Measurements from ENCODE around the gene SRXN1. TPM values are rescaled to one million over a fixed set of nuclear protein-coding genes. Genes with fewer than 3 reads are reported as not detected.

The SRXN1 gene
- total RNA-seq, 4 donors from 2014 or later, result 36.9 to 57.1 (median 38.0) TPM

- H3K4me1 ChIP-seq, result peaks cover 0 to 18% (median 10%) of the 10 kb centered on the region in 3 donors
- H3K27me3 ChIP-seq, result peaks cover 92% of the 10 kb centered on the region
- no peak overlapping the region for H3K4me3 ChIP-seq
- no peak for TF ChIP-seq EP300 (IDR thresholded peaks at IDR 0.05)
- H3K27ac ChIP-seq, result no peak overlapping the region
- ATAC-seq, result no peak
- H3K9me3 ChIP-seq, result no peaks in the 10 kb centered on the region
- 72 to 83% methylated on average over 1 to 2 of the region's 9 CpGs for WGBS, 2 donors (ENCODE audit: low coverage in 1 of 2)
- no peaks in the 10 kb centered on the region for H3K36me3 ChIP-seq
These were observed 18.4 kb upstream of the SRXN1 start for GRCh38 chr20:671252-672030.

DNA sequence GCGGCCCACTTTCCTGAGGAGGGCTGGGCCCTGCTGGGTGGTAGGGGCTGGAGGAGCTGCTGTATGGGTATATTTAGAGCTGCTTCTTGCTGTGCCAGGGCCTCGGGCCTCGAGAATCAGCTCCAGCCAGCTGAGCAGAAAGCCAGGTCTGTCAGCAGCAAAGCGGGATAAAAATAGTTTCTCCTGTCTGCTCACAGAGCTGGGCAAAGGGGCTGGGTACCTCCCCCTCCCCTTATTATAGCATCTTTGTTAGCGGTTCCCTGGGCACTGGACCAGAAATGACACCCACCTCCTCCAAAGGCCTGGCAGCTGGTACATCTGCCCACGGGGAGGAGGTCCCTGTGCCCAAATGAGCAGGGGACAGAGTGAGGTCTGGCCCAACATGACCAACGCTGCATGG, 16.6 kb upstream of the SRXN1 start:
- H3K4me1 ChIP-seq, result no peaks in the 10 kb centered on the region
- H3K36me3 ChIP-seq, result no peaks in the 10 kb centered on the region
- H3K9me3 ChIP-seq, result no peaks in the 10 kb centered on the region
- H3K27me3 ChIP-seq, result peaks cover 100% of the 10 kb centered on the region
- H3K27ac ChIP-seq, result no peak overlapping the region
- WGBS, 2 donors (ENCODE audit: low coverage in 1 of 2), result 53% methylated on average over 3 of the region's 7 CpGs; no CpG with 5 or more reads in 1 of the 2 donors
- H3K4me3 ChIP-seq, result no peak overlapping the region
- no peak for ATAC-seq
- TF ChIP-seq POLR2AphosphoS5 (IDR thresholded peaks at IDR 0.05) (no peak), CTCF (IDR thresholded peaks at IDR 0.05) (no peak), POLR2A (IDR thresholded peaks at IDR 0.05) (no peak), EP300 (IDR thresholded peaks at IDR 0.05) (no peak)

DNA sequence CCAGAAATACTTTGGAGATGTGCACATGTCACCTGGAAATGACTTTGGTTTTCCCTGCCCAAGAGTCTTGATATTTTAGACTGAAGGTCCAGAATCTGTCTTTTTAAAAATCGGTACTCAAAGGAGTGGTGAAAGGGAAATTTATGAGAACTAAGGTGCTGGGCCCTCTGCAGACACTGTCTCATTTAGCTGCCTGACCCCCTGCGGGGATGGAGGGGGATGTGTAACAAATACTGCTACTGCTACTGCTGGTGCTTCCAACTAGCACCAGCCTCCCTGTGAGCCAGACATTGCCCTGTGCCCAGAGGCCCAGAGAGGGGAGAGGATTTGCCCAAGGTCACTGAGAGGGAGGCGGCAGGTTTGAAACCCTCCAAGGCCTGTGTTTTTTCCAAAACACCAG, 15.6 kb upstream of the SRXN1 start:
- WGBS, 2 donors (ENCODE audit: low coverage in 1 of 2), result 46 to 57% methylated on average over 1 to 2 of the region's 3 CpGs
- Histone ChIP-seq H3K36me3 (no peaks in the 10 kb centered on the region), H3K9me3 (no peaks in the 10 kb centered on the region), H3K4me1 (peaks cover 0 to 2% (median 0%) of the 10 kb centered on the region in 3 donors), H3K27me3 (peaks cover 100% of the 10 kb centered on the region), H3K4me3 (no peak overlapping the region), H3K27ac (no peak overlapping the region)
- TF ChIP-seq CTCF (IDR thresholded peaks at IDR 0.05), result no peak
- no peak for TF ChIP-seq POLR2AphosphoS5 (IDR thresholded peaks at IDR 0.05)
- no peak for TF ChIP-seq EP300 (IDR thresholded peaks at IDR 0.05)
- TF ChIP-seq POLR2A (IDR thresholded peaks at IDR 0.05), result no peak
- ATAC-seq, result no peak

- Histone ChIP-seq H3K27ac (no peak overlapping the region), H3K9me3 (no peaks in the 10 kb centered on the region), H3K4me3 (no peak overlapping the region), H3K36me3 (no peaks in the 10 kb centered on the region), H3K4me1 (peaks cover 0 to 7% (median 0%) of the 10 kb centered on the region in 3 donors), H3K27me3 (peaks cover 100% of the 10 kb centered on the region)
- no peak for TF ChIP-seq POLR2A (IDR thresholded peaks at IDR 0.05)
- TF ChIP-seq CTCF (IDR thresholded peaks at IDR 0.05), result no peak
- no peak for TF ChIP-seq EP300 (IDR thresholded peaks at IDR 0.05)
- ATAC-seq, result no peak
These were observed 15.1 kb upstream of the SRXN1 start for GRCh38 chr20:668050-668449.

DNA sequence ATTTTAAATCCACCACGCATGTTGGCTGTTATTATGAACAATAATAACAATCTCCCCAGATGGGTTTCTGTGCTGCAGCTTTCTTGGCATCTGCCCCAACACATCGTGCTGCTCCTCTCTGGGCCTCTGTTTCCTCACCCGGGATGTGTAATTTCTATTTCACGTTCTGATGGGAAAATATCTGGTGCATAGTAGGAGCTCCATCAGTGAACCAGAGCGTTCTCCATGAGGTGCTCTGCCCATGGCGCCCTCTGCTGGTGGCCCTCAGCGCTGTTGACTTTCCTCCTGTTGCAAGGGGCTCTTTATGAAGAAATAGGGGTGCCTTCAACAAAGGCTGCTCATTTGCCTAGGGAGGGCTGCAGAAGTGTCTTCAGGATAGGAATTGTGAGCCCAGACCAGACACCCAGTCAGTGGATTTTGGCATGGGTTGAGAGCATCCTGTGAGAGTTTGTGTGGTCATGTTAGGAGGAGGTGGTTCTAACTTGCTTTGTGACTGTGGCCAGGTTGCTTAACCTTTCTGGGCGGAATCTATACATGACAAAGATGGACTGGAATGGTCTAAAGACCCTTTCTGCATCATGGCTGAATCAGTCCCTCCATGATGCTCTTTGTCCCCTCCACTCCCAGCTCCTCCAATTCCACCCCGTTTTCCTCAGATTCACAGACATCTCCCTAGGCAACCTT, 14.5 kb upstream of the SRXN1 start:
- TF ChIP-seq CTCF (IDR thresholded peaks at IDR 0.05) (peak in 3 of 4 experiments; percentile 45 to 73 (median 53)), POLR2A (IDR thresholded peaks at IDR 0.05) (no peak)
- Histone ChIP-seq H3K27ac (no peak overlapping the region), H3K9me3 (no peaks in the 10 kb centered on the region), H3K4me1 (peaks cover 0 to 7% (median 0%) of the 10 kb centered on the region in 3 donors), H3K36me3 (no peaks in the 10 kb centered on the region), H3K4me3 (no peak overlapping the region), H3K27me3 (peaks cover 100% of the 10 kb centered on the region)
- WGBS, 2 donors (ENCODE audit: low coverage in 1 of 2), result 33 to 39% methylated on average over 6 to 7 of the region's 9 CpGs
- no peak for ATAC-seq
